ENCODE measurements around the gene TEX51.

Gene TEX51

DNA sequence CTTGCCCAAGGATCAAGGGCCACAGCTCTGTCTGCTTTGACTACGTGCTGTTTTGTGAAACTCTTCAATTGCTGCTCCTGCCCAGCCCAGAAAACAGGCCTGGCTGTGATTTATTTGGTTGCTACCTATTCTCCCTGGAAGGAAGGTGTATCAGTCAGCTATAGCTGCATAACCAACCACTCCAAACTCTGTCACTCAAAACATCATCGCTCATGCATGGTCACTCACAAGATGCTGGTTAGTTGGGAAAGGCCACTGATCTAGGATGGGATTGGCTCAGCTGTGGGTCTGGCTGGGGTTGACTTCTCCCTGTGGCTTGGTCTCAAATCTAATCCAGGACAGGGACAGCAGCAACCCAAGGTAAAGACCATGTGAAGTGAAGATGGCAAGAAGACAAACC, 14.6 kb downstream of the TEX51 start:
- in situ Hi-C loops (cut with HindIII; ENCODE audit: low sequenced_read_pairs), result no loop called here

GRCh38 chr2:126913881-126914615, 15.4 kb downstream of the TEX51 start:
- in situ Hi-C loops (cut with HindIII; ENCODE audit: low sequenced_read_pairs), result no loop called here

DNA sequence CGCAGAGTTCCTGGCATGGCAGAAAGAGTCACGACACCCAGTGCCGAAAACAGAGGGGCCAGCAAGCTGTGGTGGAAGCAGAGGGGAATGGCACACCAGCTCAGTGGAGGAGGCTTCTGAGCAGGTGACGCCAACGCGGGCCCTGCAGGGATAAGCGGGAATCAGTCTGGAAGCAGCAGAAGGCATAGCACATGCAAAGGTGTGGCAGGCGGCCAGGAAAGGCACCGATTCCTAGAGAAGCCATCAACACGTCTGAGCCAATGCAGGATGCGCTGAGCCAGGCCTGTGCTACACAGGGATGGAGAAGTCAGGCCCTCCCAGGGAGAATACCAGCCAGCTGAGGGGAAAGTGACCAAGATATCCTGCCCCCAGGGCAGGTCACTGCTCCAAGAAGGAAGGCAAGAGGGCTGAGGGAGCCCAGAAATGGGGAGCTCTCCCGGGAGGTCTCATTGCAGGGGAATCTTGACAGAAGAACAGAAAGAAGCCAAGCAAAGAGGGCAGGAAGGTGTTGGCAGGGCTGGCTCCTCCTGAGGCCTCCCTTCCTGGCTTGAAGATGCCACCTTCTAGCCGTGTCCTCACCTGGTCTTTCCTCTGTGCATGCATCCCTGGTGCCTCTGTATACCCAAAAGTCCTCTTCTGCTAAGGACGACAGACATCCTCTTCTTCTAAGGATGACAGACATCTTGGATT, 16.3 kb downstream of the TEX51 start:
- in situ Hi-C loops (cut with HindIII; ENCODE audit: low sequenced_read_pairs), result no loop called here

- in situ Hi-C loops (cut with HindIII; ENCODE audit: low sequenced_read_pairs), result no loop called here
These were observed 17.2 kb downstream of the TEX51 start for GRCh38 chr2:126915903-126916302.

DNA sequence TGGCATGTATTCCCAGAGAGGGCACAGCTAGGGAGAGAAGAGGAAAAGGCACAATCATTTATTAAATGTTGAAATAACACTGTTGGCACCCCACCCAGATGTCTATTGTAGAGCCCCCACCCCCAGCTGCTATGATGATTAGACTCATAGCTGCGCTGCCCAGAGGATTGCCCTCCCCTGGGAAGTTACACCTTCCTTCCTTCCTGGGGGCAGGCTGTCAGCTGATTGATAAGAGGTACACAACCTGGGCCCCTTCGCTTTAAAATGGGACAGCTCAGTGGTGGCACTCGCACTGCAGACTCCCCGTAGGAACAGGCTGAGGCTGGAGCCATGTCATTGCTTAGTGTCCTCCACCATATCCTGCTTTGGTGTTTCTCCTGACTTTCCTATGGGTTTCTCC, 18.1 kb downstream of the TEX51 start:
- in situ Hi-C loops (cut with HindIII; ENCODE audit: low sequenced_read_pairs), result no loop called here

GRCh38 chr2:126921066-126921465, 22.4 kb downstream of the TEX51 start:
- in situ Hi-C loops (cut with HindIII; ENCODE audit: low sequenced_read_pairs), result no loop called here

DNA sequence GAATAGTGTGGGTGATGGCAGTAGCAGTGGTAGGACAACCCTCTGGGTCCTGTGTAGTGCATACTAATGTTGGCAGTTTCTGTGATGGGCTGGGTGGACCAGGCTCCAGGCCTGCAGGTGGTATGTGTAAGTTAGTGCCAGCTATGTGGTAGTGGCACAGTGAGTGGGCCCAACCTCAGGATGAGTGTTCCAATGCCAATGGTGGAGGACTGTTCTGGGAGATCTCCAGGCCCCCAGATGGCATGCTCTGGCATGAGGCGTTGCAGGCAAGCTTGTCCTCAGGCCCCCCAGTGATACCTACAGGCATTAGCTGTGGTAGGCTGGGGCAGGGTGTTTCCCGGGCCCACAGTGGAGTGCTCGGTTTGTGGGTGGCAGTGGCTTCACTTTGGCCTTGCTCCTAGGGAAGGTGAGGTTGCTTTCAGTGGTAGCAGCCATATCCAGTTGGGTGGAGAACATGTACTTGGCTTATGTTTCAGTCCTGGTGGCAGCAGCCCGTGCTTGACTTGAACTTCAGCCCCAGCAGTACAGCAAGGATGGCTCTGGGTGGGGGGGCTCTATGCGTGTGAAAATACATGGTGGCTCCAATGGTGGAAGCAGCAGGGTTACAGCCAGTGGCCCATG, 32.4 kb downstream of the TEX51 start:
- in situ Hi-C loops (cut with HindIII; ENCODE audit: low sequenced_read_pairs), result no loop called here

DNA sequence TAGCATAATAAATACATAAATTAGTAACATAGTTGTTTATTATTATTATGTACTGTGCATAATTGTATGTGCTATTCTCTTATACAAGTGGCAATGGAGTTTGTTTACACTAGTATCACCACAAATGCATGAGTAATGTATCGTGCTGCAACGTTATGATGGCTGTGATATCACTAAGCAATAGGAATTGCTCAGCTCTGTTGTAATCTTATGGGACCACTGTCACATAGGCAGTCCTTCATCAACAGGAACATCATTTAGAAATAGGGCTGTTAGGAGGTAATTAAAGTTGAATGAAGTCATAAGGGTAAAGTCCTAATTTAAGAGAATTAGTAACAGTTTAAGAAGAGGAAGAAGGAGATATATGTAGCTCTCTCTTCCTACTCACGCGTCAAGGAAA, 33.8 kb downstream of the TEX51 start:
- in situ Hi-C loops (cut with HindIII; ENCODE audit: low sequenced_read_pairs), result no loop called here

- in situ Hi-C loops (cut with HindIII; ENCODE audit: low sequenced_read_pairs), result no loop called here
These were observed 34.4 kb downstream of the TEX51 start for GRCh38 chr2:126932966-126933710.

- in situ Hi-C loops (cut with HindIII; ENCODE audit: low sequenced_read_pairs), result no loop called here
These were observed 35.0 kb downstream of the TEX51 start for GRCh38 chr2:126933711-126934091.

- in situ Hi-C loops (cut with HindIII; ENCODE audit: low sequenced_read_pairs), result no loop called here
These were observed 36.1 kb downstream of the TEX51 start for GRCh38 chr2:126934809-126935208.

DNA sequence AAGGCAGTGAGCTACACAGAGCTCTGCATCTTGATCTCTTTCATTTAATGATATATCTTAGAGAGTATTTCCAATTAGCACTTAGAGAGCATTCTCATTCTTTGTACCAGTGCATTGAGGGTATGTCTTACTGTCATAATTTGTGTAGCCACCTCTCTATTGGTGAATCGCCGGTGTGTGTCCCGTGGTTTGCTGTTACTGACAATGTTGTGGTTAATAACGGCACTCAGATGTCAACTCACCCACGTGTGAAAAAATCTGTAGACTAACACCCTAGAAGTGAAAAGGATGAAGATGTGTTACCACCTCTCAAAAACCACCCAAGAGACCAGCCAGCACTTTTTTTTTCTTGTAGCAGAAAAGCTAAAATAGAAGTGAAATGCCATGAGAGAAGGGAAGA, 37.1 kb downstream of the TEX51 start:
- in situ Hi-C loops (cut with HindIII; ENCODE audit: low sequenced_read_pairs), result no loop called here

DNA sequence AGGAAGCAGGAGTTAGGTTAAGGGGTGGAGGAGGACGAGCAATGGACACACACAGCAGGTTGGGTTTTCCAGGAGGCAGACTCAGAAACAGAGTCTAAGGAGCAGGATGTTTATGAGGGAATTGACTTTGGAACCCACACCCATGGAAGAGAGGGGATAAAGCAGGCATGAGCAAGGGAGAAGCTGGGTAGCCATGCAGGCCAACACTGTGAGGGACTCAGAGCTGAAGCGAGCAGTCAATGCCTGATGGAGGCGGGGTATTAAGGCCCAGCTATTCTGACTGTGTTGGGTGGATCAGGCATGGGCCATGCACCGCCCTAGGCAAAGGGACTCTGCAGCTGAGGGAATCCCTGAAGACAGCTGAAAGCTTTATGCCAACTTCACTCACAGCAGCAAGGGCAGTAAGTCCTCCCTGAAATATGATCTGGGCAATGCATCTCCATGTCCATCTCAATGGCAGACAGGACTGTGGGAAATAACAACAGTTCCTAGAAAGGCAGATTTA, 37.6 kb downstream of the TEX51 start:
- in situ Hi-C loops (cut with HindIII; ENCODE audit: low sequenced_read_pairs), result no loop called here

DNA sequence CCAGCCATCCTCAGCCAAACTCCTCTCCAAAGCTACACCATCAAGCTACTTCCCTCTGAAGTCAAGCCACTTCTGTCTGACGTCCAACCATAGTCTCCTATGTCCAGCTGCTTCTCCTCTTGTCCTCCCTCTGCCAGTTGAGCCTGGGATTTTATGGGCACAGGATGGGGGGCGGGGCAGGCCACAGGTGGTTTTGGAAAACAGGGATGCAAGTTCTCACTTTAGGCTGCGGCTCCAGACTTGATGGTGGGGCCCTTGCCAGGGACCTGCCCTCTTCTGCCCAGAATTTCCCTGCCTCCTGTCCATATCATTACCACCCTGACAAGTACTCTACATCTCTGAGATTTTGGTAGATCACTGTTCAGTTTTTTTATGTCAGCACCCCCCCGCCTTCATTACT, 41.6 kb downstream of the TEX51 start:
- in situ Hi-C loops (cut with HindIII; ENCODE audit: low sequenced_read_pairs), result no loop called here

DNA sequence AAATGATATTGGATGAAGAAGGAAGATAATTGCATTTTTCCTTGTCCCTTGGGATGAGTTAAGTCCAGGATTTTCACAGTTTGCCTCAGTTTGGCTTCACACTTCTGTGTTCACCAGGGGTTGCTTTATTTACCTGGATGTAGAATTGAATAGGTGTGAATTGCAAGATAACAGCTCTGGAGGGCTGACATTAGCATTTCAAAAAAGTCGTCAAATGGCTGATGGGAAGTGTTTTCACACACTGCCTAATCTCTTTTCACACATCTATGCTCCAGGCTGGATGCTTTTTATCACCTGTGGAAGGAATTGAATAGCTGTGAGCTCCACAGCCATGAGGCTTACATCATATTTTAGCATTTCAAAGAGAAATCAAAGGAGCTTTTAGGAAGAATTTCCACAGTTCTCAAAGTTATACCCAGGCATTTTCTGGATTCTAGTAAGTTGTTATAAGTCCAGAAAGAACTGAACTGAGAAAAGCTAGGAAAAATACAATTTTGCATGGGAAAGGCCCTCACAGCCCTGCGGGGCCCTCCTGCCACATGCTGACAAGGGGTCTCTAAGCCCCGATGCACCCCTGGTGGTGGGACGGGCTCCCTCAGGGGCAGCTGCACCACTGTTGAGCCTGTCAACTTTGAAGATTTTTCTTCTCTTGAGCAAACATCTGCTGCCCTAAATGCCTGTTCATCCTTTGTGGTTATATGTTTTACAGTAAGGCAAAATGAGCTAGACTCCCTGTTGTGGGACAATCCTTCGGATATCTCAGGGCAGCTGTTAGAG, 43.9 kb downstream of the TEX51 start:
- in situ Hi-C loops (cut with HindIII; ENCODE audit: low sequenced_read_pairs), result no loop called here

- in situ Hi-C loops (cut with HindIII; ENCODE audit: low sequenced_read_pairs), result no loop called here
These were observed 45.1 kb downstream of the TEX51 start for GRCh38 chr2:126943612-126944348.

DNA sequence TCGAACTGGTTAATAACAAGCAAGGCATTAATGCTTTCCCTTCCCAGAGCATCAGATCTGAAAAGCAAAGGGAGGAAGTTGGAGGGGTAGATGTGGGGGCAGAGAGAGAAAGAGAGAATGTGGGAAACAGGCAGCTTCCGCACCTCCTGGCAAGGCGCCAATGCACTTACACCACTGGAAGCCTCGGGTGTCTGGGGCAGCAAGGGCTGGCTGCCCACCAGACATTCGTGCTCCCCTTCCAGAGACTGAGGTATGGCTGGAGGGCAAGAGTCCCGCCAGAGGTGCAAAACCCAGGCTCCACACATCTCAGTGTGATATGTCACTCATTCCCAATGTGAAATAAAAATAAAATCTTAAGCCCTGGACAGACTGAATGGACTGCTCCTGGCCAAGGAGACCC, 46.4 kb downstream of the TEX51 start:
- in situ Hi-C loops (cut with HindIII; ENCODE audit: low sequenced_read_pairs), result no loop called here

DNA sequence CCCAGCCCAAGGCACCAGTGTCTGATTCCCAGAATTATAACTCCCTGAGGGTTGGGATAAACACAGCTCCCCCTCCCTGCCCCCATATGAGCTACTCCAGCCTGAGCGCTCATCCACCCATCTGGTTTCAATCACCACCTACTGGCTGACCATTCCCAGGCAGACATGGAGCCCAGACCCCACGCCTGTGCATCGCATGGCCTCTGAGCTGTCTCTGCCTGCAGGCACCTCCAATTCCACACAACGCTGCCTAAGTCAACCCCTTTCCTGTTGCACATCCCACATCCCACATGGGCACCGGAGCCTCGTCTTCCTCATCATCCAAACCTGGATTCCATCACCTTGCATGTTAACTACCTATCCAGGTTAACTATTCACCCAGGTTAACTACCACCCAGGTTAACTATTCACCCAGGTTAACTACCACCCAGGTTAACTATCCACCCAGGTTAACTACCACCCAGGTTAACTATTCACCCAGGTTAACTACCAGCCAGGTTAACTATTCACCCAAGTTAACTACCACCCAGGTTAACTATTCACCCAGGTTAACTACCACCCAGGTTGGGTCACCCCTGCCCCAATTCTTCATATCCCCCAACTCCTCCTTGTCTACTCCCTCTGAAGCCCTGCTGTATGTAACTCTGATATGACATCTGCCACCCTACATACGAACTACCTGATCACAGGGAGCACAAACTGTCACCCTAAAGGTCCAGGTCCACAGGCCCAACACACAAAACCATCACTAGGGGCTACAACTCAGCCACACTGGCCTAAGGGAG, 47.8 kb downstream of the TEX51 start:
- in situ Hi-C loops (cut with HindIII; ENCODE audit: low sequenced_read_pairs), result no loop called here

GRCh38 chr2:126947103-126947429, 48.4 kb downstream of the TEX51 start:
- in situ Hi-C loops (cut with HindIII; ENCODE audit: low sequenced_read_pairs), result no loop called here
